ENCODE measurements around the gene CSRNP2. TPM values are rescaled to one million over a fixed set of nuclear protein-coding genes. Genes with fewer than 3 reads are reported as not detected.

CSRNP2 gene
- total RNA-seq, 4 donors from 2014 or later: 21.5 to 39.7 (median 28.9) TPM

DNA sequence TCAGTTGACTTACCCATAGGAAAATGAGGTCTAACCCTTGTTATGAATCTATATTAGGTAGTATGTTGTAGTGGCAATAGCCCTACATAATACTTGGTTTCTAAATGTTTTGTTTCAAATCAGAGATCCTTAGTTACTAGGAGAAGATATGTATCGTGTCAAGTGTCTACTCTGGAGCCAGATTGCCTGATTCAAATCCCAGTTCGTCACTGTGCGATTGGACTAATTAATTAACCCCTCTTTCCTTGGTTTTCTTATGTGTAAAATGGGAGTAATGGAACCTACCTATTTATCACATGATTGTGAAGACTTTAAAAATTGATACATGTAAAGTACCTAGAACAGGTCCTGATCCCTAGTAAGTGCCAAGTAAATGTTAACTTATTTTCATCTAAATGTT is 33.9 kb downstream of the CSRNP2 start:
- Histone ChIP-seq H3K27ac (no peak overlapping the region), H3K4me3 (peak overlapping the region in 1 of 2 donors; percentile 84), H3K4me1 (peaks cover 0 to 9% of the 10 kb centered on the region in 2 donors), H3K36me3 (no peaks in the 10 kb centered on the region), H3K27me3 (no peaks in the 10 kb centered on the region), H3K9me3 (no peaks in the 10 kb centered on the region)
- TF ChIP-seq, protein P1, sequence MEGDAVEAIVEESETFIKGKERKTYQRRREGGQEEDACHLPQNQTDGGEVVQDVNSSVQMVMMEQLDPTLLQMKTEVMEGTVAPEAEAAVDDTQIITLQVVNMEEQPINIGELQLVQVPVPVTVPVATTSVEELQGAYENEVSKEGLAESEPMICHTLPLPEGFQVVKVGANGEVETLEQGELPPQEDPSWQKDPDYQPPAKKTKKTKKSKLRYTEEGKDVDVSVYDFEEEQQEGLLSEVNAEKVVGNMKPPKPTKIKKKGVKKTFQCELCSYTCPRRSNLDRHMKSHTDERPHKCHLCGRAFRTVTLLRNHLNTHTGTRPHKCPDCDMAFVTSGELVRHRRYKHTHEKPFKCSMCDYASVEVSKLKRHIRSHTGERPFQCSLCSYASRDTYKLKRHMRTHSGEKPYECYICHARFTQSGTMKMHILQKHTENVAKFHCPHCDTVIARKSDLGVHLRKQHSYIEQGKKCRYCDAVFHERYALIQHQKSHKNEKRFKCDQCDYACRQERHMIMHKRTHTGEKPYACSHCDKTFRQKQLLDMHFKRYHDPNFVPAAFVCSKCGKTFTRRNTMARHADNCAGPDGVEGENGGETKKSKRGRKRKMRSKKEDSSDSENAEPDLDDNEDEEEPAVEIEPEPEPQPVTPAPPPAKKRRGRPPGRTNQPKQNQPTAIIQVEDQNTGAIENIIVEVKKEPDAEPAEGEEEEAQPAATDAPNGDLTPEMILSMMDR (IDR thresholded peaks at IDR 0.05): no peak
- no peak for TF ChIP-seq POLR2A (IDR thresholded peaks at IDR 0.05)
- DNase-seq: no peak
- intact Hi-C loops (cut with DNase I; ENCODE audit: low total_unique reads): loop anchor here (5.0 kb wide), 1 partner anchor 38 kb away; no protein-coding TSS in a partner anchor

DNA sequence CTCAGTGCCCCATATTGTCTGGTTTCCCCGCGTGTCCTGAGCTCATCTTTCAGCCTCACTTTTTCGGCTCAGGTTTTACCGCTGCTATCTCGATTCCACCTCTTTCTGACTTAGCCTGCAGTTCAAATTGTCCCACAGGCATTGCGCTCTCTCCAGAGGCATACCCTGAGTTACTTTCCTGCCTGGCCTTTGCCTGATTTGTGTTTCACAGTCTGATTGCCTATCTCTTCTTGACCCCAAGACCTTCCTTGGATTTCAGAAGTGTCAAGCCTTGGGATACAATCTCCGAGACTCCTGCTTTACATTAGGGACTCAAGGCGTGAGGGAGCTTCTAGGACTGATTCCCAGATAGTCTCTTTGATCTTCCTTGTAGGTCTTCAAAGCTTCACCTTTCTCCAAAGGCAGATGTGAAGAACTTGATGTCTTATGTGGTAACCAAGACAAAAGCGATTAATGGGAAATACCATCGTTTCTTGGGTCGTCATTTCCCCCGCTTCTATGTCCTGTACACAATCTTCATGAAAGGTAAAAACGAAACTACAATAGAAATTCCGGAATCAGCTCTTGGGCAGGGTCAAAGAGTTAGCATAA is 34.6 kb downstream of the CSRNP2 start:
- no peaks in the 10 kb centered on the region for H3K27me3 ChIP-seq
- H3K36me3 ChIP-seq: no peaks in the 10 kb centered on the region
- peak overlapping the region; percentile 92 to 95 for H3K27ac ChIP-seq
- DNase-seq: no peak
- TF ChIP-seq, protein P1 (IDR thresholded peaks at IDR 0.05): no peak
- no peaks in the 10 kb centered on the region for H3K9me3 ChIP-seq
- intact Hi-C loops (cut with DNase I; ENCODE audit: low total_unique reads): loop anchor here (5.0 kb wide), 1 partner anchor 39 kb away; no protein-coding TSS in a partner anchor
- H3K4me1 ChIP-seq: peaks cover 0 to 9% of the 10 kb centered on the region in 2 donors
- H3K4me3 ChIP-seq: peak overlapping the region; percentile 69 to 84

DNA sequence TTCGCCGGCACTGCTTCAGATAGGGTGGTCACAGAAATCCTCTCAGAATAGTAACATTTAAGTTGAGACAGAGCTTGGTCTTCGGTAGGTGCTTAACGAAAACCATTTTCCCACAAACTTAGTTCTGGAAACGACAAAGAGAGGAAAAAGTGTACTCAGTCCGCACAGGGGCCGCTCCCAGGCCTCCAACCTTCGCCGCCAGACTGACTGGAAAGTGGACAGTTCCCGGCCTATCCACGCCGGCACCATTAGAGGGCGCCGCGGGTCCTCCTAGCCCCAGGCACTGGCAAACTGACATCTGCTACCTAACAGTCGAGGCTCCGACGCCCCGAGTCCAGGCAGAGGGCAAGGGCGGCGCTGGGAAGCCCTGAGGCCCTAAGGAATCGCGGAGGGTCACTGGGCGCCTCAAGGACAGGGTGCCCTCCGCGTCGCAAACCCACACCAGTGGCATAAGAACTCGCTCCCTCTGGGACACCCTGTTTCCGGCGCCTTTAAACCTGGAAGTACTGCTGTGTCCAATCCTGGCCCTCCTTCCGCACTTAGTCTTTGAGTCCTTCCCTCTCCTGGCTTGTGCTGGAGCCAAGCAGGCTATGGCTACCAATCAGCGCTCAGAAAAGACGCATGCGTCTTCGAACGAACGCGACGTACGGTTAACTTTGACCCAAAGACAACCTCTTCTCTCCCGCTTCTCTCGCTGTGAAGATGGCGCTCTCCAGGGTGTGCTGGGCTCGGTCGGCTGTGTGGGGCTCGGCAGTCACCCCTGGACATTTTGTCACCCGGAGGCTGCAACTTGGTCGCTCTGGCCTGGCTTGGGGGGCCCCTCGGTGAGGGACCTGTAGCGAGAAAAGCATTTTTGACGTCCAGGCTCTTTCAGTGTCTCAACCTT is 35.5 kb downstream of the CSRNP2 start, which contains the start of gene LETMD1:
LETMD1 (plus strand) TSS at position 673 of the 886 bp plus-strand sequence; CDS start at position 703, 30 bp downstream.
- Histone ChIP-seq H3K9me3 (no peaks in the 10 kb centered on the region), H3K4me1 (peaks cover 0 to 9% of the 10 kb centered on the region in 2 donors), H3K27ac (peak within 1 kb of the TSS; percentile 92 to 95), H3K4me3 (peak within 1 kb of the TSS; percentile 69 to 84), H3K27me3 (no peaks in the 10 kb centered on the region), H3K36me3 (no peaks in the 10 kb centered on the region)
- intact Hi-C loops (cut with DNase I; ENCODE audit: low total_unique reads): loop anchor here (5.0 kb wide), 1 partner anchor 39 kb away; no protein-coding TSS in a partner anchor
- TF ChIP-seq, protein P1 (IDR thresholded peaks at IDR 0.05): peak; percentile 88 to 97 (median 92)
- peak; percentile 6 to 64 for TF ChIP-seq POLR2A (IDR thresholded peaks at IDR 0.05)
- DNase-seq: peak; percentile 93 to 96

DNA sequence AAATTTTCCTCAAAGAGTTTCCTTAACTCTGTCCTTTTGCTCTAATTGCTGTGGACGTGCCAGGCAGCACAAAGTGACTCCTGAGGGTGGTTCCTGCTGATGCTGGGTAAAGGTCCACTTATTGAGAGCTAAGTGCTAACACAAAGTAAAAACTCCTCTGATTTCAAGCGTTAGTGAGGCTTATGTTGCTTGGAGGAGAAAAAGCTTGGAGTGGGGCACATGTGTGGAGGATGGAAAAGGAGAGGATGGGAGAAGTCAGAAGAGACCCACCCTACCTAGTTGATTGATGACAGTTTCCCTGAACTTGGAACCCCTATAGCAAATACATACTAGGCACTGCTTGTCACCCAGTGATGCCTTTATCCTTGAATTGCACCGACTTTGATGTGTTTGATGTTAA is 47.1 kb downstream of the CSRNP2 start:
- H3K4me3 ChIP-seq: no peak overlapping the region
- TF ChIP-seq POLR2A (IDR thresholded peaks at IDR 0.05): no peak
- TF ChIP-seq, protein P1 (IDR thresholded peaks at IDR 0.05): no peak
- no peaks in the 10 kb centered on the region for H3K36me3 ChIP-seq
- no peaks in the 10 kb centered on the region for H3K4me1 ChIP-seq
- intact Hi-C loops (cut with DNase I; ENCODE audit: low total_unique reads): no loop called here
- H3K27ac ChIP-seq: no peak overlapping the region
- DNase-seq: no peak
- no peaks in the 10 kb centered on the region for H3K9me3 ChIP-seq
- H3K27me3 ChIP-seq: no peaks in the 10 kb centered on the region

Data from uterus (tissue), 4 donors.